ENCODE results near the gene ACACA.
"Not testable (repeated sequence)": the region's sequence is repeated elsewhere in the genome, so short reads cannot be mapped to it uniquely, and the experiment has no call there.

GRCh38 chr17:37408145-37408479 is 1.5 kb upstream of the ACACA start:
- TF ChIP-seq, protein P1, sequence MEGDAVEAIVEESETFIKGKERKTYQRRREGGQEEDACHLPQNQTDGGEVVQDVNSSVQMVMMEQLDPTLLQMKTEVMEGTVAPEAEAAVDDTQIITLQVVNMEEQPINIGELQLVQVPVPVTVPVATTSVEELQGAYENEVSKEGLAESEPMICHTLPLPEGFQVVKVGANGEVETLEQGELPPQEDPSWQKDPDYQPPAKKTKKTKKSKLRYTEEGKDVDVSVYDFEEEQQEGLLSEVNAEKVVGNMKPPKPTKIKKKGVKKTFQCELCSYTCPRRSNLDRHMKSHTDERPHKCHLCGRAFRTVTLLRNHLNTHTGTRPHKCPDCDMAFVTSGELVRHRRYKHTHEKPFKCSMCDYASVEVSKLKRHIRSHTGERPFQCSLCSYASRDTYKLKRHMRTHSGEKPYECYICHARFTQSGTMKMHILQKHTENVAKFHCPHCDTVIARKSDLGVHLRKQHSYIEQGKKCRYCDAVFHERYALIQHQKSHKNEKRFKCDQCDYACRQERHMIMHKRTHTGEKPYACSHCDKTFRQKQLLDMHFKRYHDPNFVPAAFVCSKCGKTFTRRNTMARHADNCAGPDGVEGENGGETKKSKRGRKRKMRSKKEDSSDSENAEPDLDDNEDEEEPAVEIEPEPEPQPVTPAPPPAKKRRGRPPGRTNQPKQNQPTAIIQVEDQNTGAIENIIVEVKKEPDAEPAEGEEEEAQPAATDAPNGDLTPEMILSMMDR (IDR thresholded peaks at IDR 0.05), result not testable (repeated sequence)
- not testable (repeated sequence) for TF ChIP-seq POLR2A, EP300 (IDR thresholded peaks at IDR 0.05)

Data from ovary (tissue), 3 donors.